ENCODE results near the gene CEACAM18.

- TF ChIP-seq CTCF (IDR thresholded peaks at IDR 0.05) (peak; percentile 72 to 92 (median 80)), POLR2A (IDR thresholded peaks at IDR 0.05) (no peak)
Observed at GRCh38 chr19:51473009-51473707, 5.2 kb upstream of the CEACAM18 start.
